Ovary (tissue), 3 donors: ENCODE measurements around the gene LIN28A.

Experiments used
- CTCF ChIP-seq, 3 donors: fragments of 450-650 bp in 2 of 3; fragments of 200-600 bp in 1 of 3; IDR thresholded peaks; one replicate each; pipeline versions ENCODE4 v1.5.1 to v1.8.0; 2016 to 2022; ENCODE audit warnings: antibody characterized with exemption in 3 of 3, mild to moderate bottlenecking in 1 of 3
- EP300 ChIP-seq: sonication (generic); formaldehyde crosslinking; IDR thresholded peaks from one replicate; pipeline ENCODE4 v1.6.1; 2017; ENCODE audit warnings: antibody characterized with exemption
- POLR2A ChIP-seq: fragments of 450-650 bp; IDR thresholded peaks from one replicate; pipeline ENCODE4 v1.6.1; 2017; ENCODE audit warnings: antibody characterized with exemption, mild to moderate bottlenecking, moderate library complexity
- donor health status: DM: no; HTN: no; CAD: no.

GRCh38 chr1:26373789-26374188, 36.8 kb upstream of the LIN28A start:
- no peak for TF ChIP-seq POLR2A
- TF ChIP-seq CTCF (IDR thresholded peaks at IDR 0.05): no peak
- no peak for TF ChIP-seq EP300
